Body of pancreas (tissue), 4 donors: ENCODE measurements around the gene ADGRL1.

ENCODE experiments used
- POLR2A ChIP-seq, 3 donors: fragments of 450-650 bp; IDR thresholded peaks; one replicate each; pipeline ENCODE4 v1.6.1; 2016; ENCODE audit warnings: antibody characterized with exemption in 3 of 3, mild to moderate bottlenecking in 2 of 3
- TF ChIP-seq, protein P1 (sequence below), 7 experiments: fragments of 450-650 bp in 4 of 7; fragments of 200-600 bp in 3 of 7; sonication (generic) in 3 of 7; IDR thresholded peaks; one replicate each; pipeline ENCODE4 v1.5.1; 2016 to 2019; ENCODE audit warnings: antibody characterized with exemption in 7 of 7

DNA sequence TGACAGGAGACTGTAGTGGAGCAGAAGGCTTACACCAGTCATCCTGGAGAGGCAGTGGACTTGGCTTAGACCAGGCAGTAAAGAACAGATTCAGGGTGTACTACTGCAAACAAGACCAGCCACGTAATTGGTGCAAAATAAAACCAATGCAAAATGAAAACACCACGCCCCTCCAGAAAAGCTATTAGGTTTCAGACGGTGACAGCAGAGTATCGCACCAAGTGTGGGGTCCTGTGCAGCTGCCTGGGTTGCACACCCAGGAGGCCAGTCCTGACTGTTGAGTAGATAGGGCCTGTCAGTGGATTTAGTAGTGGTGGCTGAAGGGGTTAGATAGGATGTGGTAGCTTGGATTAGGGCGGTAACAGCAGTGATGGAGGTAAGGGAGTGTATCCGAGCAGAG, 83.0 kb downstream of the ADGRL1 start:
- TF ChIP-seq, protein P1, sequence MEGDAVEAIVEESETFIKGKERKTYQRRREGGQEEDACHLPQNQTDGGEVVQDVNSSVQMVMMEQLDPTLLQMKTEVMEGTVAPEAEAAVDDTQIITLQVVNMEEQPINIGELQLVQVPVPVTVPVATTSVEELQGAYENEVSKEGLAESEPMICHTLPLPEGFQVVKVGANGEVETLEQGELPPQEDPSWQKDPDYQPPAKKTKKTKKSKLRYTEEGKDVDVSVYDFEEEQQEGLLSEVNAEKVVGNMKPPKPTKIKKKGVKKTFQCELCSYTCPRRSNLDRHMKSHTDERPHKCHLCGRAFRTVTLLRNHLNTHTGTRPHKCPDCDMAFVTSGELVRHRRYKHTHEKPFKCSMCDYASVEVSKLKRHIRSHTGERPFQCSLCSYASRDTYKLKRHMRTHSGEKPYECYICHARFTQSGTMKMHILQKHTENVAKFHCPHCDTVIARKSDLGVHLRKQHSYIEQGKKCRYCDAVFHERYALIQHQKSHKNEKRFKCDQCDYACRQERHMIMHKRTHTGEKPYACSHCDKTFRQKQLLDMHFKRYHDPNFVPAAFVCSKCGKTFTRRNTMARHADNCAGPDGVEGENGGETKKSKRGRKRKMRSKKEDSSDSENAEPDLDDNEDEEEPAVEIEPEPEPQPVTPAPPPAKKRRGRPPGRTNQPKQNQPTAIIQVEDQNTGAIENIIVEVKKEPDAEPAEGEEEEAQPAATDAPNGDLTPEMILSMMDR (IDR thresholded peaks at IDR 0.05) = no peak
- TF ChIP-seq POLR2A (IDR thresholded peaks at IDR 0.05) = no peak
